A549 treated with CpdA at 1 μM for 4 hours (cell line): ENCODE results near the gene SENP3. TPM values are rescaled to one million over a fixed set of nuclear protein-coding genes. Genes with fewer than 3 reads are reported as not detected.

Experiments
- total RNA-seq: library from RNA; stranded (reverse); fragments of 200-300 nt; extraction: Qiagen RNA extraction; gene quantifications from 5 replicates; pipeline ENCODE4 v1.2.3, GENCODE V29; 2022; ENCODE audit warnings: low read depth

SENP3 gene
- 94.4 to 114 TPM (median 102 TPM) in 5 replicates for total RNA-seq

DNA sequence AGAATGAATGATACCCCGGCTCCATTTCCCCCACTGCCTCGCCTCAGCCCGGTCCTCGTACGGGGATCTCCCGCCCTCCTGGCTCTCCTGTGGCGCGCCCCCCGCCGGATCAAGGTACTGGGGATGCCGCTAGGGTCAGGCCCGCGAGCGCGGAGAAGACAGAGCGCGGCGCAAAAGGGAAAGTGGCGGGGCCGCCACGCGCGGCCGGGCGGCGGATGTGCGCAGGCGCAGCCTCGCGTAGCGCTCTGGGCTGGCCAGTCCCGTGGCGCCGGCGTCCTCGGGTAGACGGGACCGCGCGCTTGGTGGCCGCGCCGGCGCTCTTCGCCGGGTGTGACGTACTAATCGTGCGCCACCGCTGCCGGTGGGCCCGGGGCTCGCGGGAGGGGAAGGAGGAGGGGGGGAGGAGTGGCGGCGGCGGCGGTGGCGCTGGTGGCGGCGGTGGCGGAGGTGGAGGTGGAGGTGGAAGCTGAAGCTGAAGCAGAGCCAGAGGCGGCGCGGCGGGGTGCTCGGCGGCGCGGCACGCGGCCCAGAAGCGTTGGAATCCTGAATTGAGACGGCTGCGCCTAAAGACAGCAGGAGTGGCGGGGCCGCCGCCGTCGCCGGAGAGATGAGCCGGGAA, at the start of gene SENP3:
Gene SENP3, plus strand, starts transcription at position 331 of the 619 bp plus-strand sequence. CDS start 1,158 bp downstream, outside the sequence.

DNA sequence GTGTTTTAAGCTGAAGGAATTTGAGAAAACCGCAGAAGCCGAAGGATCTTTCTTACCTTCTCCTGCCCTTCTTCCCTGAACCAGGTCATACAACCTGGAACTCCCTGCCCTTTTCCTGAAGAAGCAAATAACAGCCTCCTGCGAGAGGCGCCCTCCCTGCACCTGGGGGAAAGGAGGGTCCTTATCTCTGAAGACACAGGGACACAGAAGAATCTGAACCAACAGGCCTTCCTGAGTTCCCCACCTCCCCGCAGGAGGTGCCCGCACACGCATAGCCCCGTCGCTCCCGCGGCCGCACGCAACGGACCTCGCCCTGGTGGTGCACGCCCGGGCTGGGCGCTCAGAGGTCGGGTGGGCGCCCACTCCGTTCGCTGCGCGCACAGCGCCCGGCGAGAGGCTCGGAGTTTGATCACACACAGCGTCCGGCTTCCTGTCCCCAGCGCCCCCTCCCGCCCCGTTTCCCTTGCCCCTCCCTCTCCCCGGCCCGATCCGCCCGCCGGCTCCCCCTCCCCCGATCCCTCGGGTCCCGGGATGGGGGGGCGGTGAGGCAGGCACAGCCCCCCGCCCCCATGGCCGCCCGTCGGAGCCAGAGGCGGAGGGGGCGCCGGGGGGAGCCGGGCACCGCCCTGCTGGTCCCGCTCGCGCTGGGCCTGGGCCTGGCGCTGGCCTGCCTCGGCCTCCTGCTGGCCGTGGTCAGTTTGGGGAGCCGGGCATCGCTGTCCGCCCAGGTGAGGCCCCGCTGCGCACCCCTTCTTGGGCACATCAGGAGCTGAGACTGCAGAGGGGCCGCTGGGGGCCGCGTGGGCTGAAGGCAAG, 12.9 kb upstream of the SENP3 start, which contains the start of gene TNFSF12:
Gene TNFSF12, plus strand, starts transcription at position 474 of the 816 bp plus-strand sequence. Its CDS starts 96 bp downstream, at position 570.

DNA sequence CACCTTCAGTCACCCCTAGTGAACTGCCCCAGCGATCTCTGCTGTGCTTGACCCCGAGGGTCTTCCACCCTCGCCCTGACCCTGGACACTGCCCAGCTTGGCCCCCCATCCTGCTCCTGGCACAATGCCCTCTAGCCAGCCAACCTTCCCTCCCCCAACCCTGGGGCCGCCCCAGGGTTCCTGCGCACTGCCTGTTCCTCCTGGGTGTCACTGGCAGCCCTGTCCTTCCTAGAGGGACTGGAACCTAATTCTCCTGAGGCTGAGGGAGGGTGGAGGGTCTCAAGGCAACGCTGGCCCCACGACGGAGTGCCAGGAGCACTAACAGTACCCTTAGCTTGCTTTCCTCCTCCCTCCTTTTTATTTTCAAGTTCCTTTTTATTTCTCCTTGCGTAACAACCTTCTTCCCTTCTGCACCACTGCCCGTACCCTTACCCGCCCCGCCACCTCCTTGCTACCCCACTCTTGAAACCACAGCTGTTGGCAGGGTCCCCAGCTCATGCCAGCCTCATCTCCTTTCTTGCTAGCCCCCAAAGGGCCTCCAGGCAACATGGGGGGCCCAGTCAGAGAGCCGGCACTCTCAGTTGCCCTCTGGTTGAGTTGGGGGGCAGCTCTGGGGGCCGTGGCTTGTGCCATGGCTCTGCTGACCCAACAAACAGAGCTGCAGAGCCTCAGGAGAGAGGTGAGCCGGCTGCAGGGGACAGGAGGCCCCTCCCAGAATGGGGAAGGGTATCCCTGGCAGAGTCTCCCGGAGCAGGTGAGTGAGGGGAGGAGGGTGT, 3.0 kb upstream of the SENP3 start, which contains the start of gene TNFSF13:
Gene TNFSF13, plus strand, starts transcription at position 207 of the 776 bp plus-strand sequence. Its CDS starts 290 bp downstream, at position 497.

DNA sequence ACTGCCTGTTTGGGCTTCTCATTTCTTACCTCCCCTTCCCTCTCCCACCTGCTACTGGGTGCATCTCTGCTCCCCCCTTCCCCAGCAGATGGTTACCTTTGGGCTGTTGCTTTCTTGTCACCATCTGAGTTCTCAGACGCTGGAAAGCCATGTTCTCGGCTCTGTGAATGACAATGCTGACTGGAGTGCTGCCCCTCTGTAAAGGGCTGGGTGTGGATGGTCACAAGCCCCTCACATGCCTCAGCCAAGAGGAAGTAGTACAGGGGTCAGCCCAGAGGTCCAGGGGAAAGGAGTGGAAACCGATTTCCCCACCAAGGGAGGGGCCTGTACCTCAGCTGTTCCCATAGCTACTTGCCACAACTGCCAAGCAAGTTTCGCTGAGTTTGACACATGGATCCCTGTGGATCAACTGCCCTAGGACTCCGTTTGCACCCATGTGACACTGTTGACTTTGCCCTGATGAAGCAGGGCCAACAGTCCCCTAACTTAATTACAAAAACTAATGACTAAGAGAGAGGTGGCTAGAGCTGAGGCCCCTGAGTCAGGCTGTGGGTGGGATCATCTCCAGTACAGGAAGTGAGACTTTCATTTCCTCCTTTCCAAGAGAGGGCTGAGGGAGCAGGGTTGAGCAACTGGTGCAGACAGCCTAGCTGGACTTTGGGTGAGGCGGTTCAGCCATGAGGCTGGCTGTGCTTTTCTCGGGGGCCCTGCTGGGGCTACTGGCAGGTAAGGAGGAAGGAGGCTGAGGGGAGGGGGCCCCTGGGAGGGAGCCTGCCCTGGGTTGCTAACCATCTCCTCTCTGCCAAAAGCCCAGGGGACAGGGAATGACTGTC, 17.5 kb downstream of the SENP3 start, which contains the start of gene CD68:
Gene CD68, plus strand, starts transcription at position 638 of the 833 bp plus-strand sequence. Its CDS starts 40 bp downstream, at position 678.

DNA sequence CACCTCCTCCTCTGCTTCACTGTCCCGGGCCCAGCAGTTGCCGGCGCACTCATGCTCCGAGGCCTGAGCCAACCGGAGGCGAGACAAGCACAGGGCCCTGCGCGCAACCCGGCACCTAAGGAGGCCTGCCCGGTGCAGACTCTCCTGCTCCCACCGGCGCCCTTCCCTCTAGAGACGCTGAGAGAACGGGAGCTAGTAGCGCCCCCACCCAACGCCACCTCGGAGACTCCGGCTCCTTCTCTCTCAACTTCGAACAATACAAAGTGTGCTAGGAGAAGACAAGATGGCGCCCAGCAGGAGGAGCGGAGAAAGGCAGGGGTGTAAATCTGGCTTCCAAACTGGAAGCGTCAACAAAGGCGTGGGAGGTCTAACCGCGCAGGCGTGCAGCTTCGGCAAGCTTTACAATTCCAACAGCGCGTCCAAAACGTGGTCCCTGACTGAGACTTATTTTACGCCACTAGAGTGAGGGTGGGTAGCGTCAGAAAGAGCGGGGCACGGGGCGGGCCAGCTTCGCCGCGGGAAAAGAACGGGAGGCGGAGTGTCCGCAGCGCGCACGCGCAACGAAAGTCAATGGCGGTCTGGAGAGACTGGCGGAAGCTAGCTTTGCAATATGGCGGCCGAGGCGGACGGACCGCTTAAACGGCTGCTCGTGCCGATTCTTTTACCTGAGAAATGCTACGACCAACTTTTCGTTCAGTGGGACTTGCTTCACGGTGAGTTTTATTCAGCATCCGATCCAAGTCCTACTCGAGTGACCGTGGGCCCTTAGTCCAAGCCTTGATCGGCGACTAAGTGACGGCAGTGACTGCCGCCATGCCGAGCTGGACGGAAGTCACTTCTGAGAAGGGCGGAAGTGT, 21.8 kb downstream of the SENP3 start, which contains the start of gene MPDU1:
Gene MPDU1, plus strand, starts transcription at position 600 of the 857 bp plus-strand sequence. Its CDS starts 11 bp downstream, at position 611.

GRCh38 chr17:7589891-7590691, 28.4 kb downstream of the SENP3 start, which contains the start of gene SOX15:
Gene SOX15, minus strand, starts transcription at chr17:7590094. Its CDS starts 418 bp downstream, at chr17:7589676.

DNA sequence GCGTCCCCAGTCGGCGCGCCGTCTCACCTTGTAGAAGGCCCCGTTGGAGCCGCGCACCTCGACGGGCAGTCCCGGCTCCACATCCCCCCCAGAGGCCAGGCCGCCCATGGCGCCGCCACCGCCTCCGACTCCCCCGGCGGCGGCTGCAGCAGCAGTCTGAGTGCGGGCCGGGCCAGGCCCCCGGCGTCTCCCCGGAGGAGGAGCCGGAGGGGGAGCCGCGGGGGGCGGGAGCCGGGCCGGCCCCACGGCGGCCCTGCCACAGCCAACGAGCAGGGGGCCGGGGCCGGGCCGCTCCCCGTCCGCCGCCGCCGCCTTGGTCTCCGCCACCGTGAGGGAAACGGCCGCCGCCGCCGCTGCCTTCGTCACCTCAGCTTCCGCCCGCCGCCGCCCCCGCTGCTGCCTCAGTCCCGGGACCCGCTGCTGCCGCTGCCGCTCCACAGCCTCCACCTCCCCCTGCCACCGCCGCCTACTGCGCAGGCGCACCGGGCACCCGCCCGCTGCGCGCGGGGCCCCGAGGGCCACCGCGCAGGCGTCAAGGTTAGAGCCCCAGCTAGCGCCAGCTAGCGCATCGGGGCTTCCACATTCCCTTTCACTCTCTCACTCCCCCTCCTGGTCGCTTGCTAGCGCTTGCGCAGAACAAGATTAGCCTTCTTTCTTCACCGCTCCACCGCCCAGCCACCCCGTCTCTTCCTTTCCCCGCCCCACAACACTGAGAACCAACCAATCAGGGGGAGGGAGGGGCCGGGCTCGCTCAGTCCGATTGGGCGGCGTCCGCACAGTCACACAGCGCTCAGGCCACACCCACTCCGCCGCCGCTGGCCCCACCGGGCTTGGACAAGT, 52.9 kb downstream of the SENP3 start, which contains the start of gene FXR2:
Gene FXR2, minus strand, starts transcription at position 473 of the 840 bp plus-strand sequence. Its CDS starts 365 bp downstream, at position 108.

Other genes with a start within 250 kb of the SENP3 start
- gene GPS2, start 246.6 kb upstream of the SENP3 start, total RNA-seq, result 91.6 to 105 TPM (median 99.8 TPM) in 5 replicates
- gene NEURL4, start 232.6 kb upstream of the SENP3 start, total RNA-seq, result 24.3 to 33.5 TPM (median 29.7 TPM) in 5 replicates
- gene ACAP1, start 225.4 kb upstream of the SENP3 start, total RNA-seq, result 1.9 to 7.2 TPM (median 3.1 TPM) in 5 replicates
- 11.9 to 16.4 TPM (median 13.3 TPM) in 5 replicates for gene KCTD11, start 209.8 kb upstream of the SENP3 start, total RNA-seq
- not detected in 5 replicates for gene TMEM95, start 206.8 kb upstream of the SENP3 start, total RNA-seq
- 1.5 to 2.4 TPM (median 1.8 TPM) in 5 replicates for gene TNK1, start 180.8 kb upstream of the SENP3 start, total RNA-seq
- gene PLSCR3, start 167.4 kb upstream of the SENP3 start, total RNA-seq, result 36.7 to 43.5 TPM (median 37.7 TPM) in 5 replicates
- gene TMEM256, start 157.8 kb upstream of the SENP3 start, total RNA-seq, result 181 to 224 TPM (median 197 TPM) in 5 replicates
- gene NLGN2, start 154.1 kb upstream of the SENP3 start, total RNA-seq, result 14.2 to 20.2 TPM (median 17.0 TPM) in 5 replicates
- gene SPEM1, start 141.6 kb upstream of the SENP3 start, total RNA-seq, result 0.09 TPM in 1 of 5 replicates, not detected in the others
- 0.10 to 0.14 TPM in 2 of 5 replicates, not detected in the others for gene SPEM2, start 136.3 kb upstream of the SENP3 start, total RNA-seq
- gene SPEM3, start 133.1 kb upstream of the SENP3 start, total RNA-seq, result 0.01 to 0.04 TPM in 2 of 5 replicates, not detected in the others
- 9.6 to 14.5 TPM (median 13.1 TPM) in 5 replicates for gene TMEM102, start 126.5 kb upstream of the SENP3 start, total RNA-seq
- 0.99 to 1.4 TPM (median 1.4 TPM) in 5 replicates for gene FGF11, start 122.4 kb upstream of the SENP3 start, total RNA-seq
- gene CHRNB1, start 116.9 kb upstream of the SENP3 start, total RNA-seq, result 4.7 to 7.6 TPM (median 7.2 TPM) in 5 replicates
- gene ZBTB4, start 82.3 kb upstream of the SENP3 start, total RNA-seq, result 20.0 to 25.5 TPM (median 23.1 TPM) in 5 replicates
- gene SLC35G6, start 80.5 kb upstream of the SENP3 start, total RNA-seq, result not detected in 5 replicates
- 74.3 to 88.3 TPM (median 80.0 TPM) in 5 replicates for gene POLR2A, start 77.6 kb upstream of the SENP3 start, total RNA-seq
- gene TNFSF12, start 12.9 kb upstream of the SENP3 start, total RNA-seq, result 9.6 to 13.5 TPM (median 10.4 TPM) in 5 replicates
- gene TNFSF13, start 3.2 kb upstream of the SENP3 start, total RNA-seq, result 0.61 to 1.9 TPM (median 1.3 TPM) in 5 replicates
- 34.0 to 42.9 TPM (median 36.5 TPM) in 5 replicates for gene CD68, start 17.7 kb downstream of the SENP3 start, total RNA-seq
- gene MPDU1, start 21.9 kb downstream of the SENP3 start, total RNA-seq, result 116 to 133 TPM (median 120 TPM) in 5 replicates
- gene SOX15, start 28.2 kb downstream of the SENP3 start, total RNA-seq, result 0.22 to 0.72 TPM (median 0.37 TPM) in 5 replicates
- 54.7 to 68.2 TPM (median 61.0 TPM) in 5 replicates for gene FXR2, start 53.0 kb downstream of the SENP3 start, total RNA-seq
- 81.2 to 99.2 TPM (median 91.7 TPM) in 5 replicates for gene SAT2, start 65.9 kb downstream of the SENP3 start, total RNA-seq
- 0.68 to 1.0 TPM (median 0.73 TPM) in 5 replicates for gene SHBG, start 68.2 kb downstream of the SENP3 start, total RNA-seq
- gene ATP1B2, start 89.0 kb downstream of the SENP3 start, total RNA-seq, result 0.16 to 0.33 TPM (median 0.26 TPM) in 4 of 5 replicates, not detected in the other
- gene TP53, start 125.6 kb downstream of the SENP3 start, total RNA-seq, result 48.7 to 61.6 TPM (median 55.2 TPM) in 5 replicates
- gene WRAP53, start 126.6 kb downstream of the SENP3 start, total RNA-seq, result 33.9 to 50.3 TPM (median 47.7 TPM) in 5 replicates
- gene EFNB3, start 143.3 kb downstream of the SENP3 start, total RNA-seq, result 1.0 to 1.7 TPM (median 1.4 TPM) in 5 replicates
- gene DNAH2, start 155.8 kb downstream of the SENP3 start, total RNA-seq, result 0.01 to 0.03 TPM in 2 of 5 replicates, not detected in the others